Measurements from ENCODE around the gene SOAT1. TPM values are rescaled to one million over a fixed set of nuclear protein-coding genes. Genes with fewer than 3 reads are reported as not detected.

The SOAT1 gene
- total RNA-seq, 2 experiments from 2014 or later: 35.7 to 37.2 TPM

GRCh38 chr1:179340918-179341317, 47.3 kb downstream of the SOAT1 start:
- H3K4me1 ChIP-seq (ENCODE audit: insufficient read depth, low read length): no peaks in the 10 kb centered on the region
- H3K4me3 ChIP-seq (ENCODE audit: low read length): no peak overlapping the region
- DNase-seq (peak in 2 of 14 experiments; percentile 10 to 24), ATAC-seq (ENCODE audit: poor library complexity) (no peak)
- CTCF ChIA-PET: no interaction called here
- H3K36me3 Mint-ChIP-seq (ENCODE audit: low read depth): peaks cover 89% of the 10 kb centered on the region
- H3K36me3 ChIP-seq (ENCODE audit: insufficient read depth, low read length): peaks cover 53% of the 10 kb centered on the region
- intact Hi-C loops (cut with DNase I, micrococcal nuclease): no loop called here
- H3K9me3 ChIP-seq (ENCODE audit: control insufficient read depth in 1 of 2, insufficient read depth in 1 of 2, low read length in 2 of 2): no peaks in the 10 kb centered on the region
- no peaks in the 10 kb centered on the region for H3K9me3 Mint-ChIP-seq
- no peak for TF ChIP-seq CTCF (IDR thresholded peaks at IDR 0.05)
- no peak overlapping the region for H3K27ac Mint-ChIP-seq
- no peak overlapping the region for H3K27ac ChIP-seq (ENCODE audit: low read depth in 1 of 2, low read length in 2 of 2)
- no peaks in the 10 kb centered on the region for H3K27me3 ChIP-seq (ENCODE audit: control insufficient read depth in 1 of 2, insufficient read depth in 2 of 2, low read length in 2 of 2)
- H3K4me1 Mint-ChIP-seq (ENCODE audit: low read depth): no peaks in the 10 kb centered on the region
- no peak overlapping the region for H3K4me3 Mint-ChIP-seq
- no peaks in the 10 kb centered on the region for H3K27me3 Mint-ChIP-seq
- POLR2A ChIA-PET: no interaction called here

- peaks cover 58% of the 10 kb centered on the region for H3K36me3 ChIP-seq (ENCODE audit: insufficient read depth, low read length)
- H3K4me3 Mint-ChIP-seq: no peak overlapping the region
- DNase-seq (no peak), ATAC-seq (ENCODE audit: poor library complexity) (no peak)
- TF ChIP-seq CTCF (IDR thresholded peaks at IDR 0.05): no peak
- H3K9me3 ChIP-seq (ENCODE audit: control insufficient read depth in 1 of 2, insufficient read depth in 1 of 2, low read length in 2 of 2): no peaks in the 10 kb centered on the region
- H3K9me3 Mint-ChIP-seq: no peaks in the 10 kb centered on the region
- H3K4me1 Mint-ChIP-seq (ENCODE audit: low read depth): no peaks in the 10 kb centered on the region
- ChIA-PET POLR2A (no interaction called here), CTCF (no interaction called here)
- H3K4me1 ChIP-seq (ENCODE audit: insufficient read depth, low read length): no peaks in the 10 kb centered on the region
- H3K4me3 ChIP-seq (ENCODE audit: low read length): no peak overlapping the region
- peaks cover 92% of the 10 kb centered on the region for H3K36me3 Mint-ChIP-seq (ENCODE audit: low read depth)
- H3K27ac ChIP-seq (ENCODE audit: low read depth in 1 of 2, low read length in 2 of 2): no peak overlapping the region
- no peaks in the 10 kb centered on the region for H3K27me3 ChIP-seq (ENCODE audit: control insufficient read depth in 1 of 2, insufficient read depth in 2 of 2, low read length in 2 of 2)
- intact Hi-C loops (cut with DNase I, micrococcal nuclease): no loop called here
- no peak overlapping the region for H3K27ac Mint-ChIP-seq
- H3K27me3 Mint-ChIP-seq: no peaks in the 10 kb centered on the region
Measured at GRCh38 chr1:179341943-179342547, 48.4 kb downstream of the SOAT1 start.

GRCh38 chr1:179342740-179343404, 49.3 kb downstream of the SOAT1 start:
- no peaks in the 10 kb centered on the region for H3K9me3 Mint-ChIP-seq
- peaks cover 91% of the 10 kb centered on the region for H3K36me3 Mint-ChIP-seq (ENCODE audit: low read depth)
- DNase-seq (no peak), ATAC-seq (ENCODE audit: poor library complexity) (no peak)
- H3K4me3 Mint-ChIP-seq: no peak overlapping the region
- peaks cover 60% of the 10 kb centered on the region for H3K36me3 ChIP-seq (ENCODE audit: insufficient read depth, low read length)
- POLR2A ChIA-PET: no interaction called here
- intact Hi-C loops (cut with DNase I, micrococcal nuclease): no loop called here
- no peak for TF ChIP-seq CTCF (IDR thresholded peaks at IDR 0.05)
- no peaks in the 10 kb centered on the region for H3K4me1 ChIP-seq (ENCODE audit: insufficient read depth, low read length)
- H3K9me3 ChIP-seq (ENCODE audit: control insufficient read depth in 1 of 2, insufficient read depth in 1 of 2, low read length in 2 of 2): no peaks in the 10 kb centered on the region
- no peaks in the 10 kb centered on the region for H3K27me3 ChIP-seq (ENCODE audit: control insufficient read depth in 1 of 2, insufficient read depth in 2 of 2, low read length in 2 of 2)
- no peaks in the 10 kb centered on the region for H3K27me3 Mint-ChIP-seq
- no peaks in the 10 kb centered on the region for H3K4me1 Mint-ChIP-seq (ENCODE audit: low read depth)
- H3K4me3 ChIP-seq (ENCODE audit: low read length): no peak overlapping the region
- no peak overlapping the region for H3K27ac Mint-ChIP-seq
- CTCF ChIA-PET: no interaction called here
- no peak overlapping the region for H3K27ac ChIP-seq (ENCODE audit: low read depth in 1 of 2, low read length in 2 of 2)

All from CD4-positive, alpha-beta T cell (primary cell).